HG03575 (cell line): ENCODE data around the gene SNX30.

Source experiments
- ATAC-seq: cut with Tn5 transposase; IDR thresholded peaks from one replicate; pipeline ENCODE4 v1.9.1; 2021; ENCODE audit not compliant: unreplicated experiment, insufficient number of reproducible peaks, low FRiP score; ENCODE audit errors: extremely low read depth

Gene SNX30

DNA sequence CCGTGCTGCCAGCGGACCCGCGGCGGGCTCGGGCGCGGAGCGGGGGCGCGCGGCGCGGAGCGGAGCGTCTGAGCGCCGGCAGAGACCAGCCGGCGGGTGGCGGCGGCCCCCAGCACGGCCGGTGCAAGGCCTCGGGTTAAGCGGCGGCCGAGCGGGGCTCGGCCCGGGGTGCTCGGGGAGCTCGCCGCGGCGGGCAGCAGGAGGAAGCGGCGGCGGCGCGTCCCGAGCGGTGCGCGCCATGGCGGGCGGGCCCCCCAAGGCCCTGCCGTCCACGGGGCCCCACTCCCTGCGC lies 150 bp downstream of the SNX30 start:
- ATAC-seq = no peak

DNA sequence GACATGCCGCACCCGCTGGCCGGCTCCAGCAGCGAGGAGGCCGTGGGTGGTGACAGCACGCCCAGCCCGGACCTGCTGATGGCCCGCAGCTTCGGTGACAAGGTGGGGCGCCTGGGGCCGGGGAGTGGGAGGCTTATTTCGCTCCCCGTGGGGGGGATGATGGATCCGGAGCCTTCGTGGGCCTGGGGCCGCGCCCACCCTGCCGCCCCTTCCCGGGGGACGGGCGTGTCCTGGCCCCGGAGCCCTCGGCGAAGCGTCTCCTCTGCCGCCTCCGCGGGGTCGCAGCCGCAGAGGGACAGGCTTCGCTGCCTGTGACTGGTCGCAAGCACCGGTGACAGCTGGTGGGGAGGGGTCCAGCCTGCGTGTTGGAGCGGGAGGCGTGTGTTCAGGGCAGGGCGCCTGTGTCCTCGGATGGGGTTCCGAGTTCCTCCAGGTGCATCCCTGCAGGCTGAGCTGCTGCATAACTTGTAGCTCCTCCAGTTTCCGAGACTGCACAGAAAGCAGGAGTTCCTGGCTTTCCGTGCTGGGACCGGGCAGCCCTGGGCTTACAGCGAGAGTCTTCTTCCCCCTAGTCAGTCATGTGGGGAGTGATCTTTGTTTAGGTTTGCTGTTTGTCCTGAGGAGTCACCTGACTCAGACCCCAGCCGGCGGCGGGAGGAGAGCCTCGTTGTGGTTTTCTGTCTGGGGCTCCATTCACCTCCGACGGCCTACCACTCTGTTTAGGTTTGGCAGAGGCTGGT lies 666 bp downstream of the SNX30 start:
- ATAC-seq = no peak

DNA sequence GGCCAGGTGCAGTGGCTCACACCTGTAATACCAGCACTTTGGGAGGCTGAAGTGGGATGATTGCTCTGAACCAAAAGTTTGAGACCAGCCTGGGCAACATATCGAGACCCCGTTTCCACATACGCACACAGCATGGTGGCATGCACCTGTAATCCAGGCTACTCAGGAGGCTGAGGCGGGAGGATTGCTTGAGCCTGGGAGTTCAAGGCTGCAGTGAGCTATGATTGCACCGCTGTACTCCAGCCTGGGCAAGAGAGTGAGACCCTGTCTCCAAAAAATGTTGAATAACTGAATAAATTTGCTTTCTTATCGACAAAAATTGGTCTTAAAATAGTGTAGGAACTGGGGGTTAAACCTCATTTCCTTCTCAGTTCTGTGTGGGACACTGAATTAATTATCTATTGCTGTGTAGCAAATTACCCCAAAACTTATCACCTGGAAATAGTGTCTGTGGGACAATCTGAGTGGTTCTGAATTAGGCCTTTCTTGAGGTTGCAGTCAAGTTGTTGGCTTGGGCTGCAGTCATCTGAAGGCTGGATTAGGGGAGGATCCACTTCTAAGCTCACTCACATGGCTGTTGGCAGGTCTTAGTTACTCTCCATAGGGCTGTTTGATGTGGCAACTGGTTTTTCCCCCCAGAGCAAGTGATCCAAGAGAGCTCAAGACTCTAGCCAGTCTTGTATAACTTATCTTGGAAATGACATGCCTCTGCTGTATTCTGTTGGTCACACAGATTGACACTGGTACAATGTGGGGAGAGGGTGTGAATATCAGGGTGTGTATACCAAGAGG lies 2.0 kb downstream of the SNX30 start:
- no peak for ATAC-seq

DNA sequence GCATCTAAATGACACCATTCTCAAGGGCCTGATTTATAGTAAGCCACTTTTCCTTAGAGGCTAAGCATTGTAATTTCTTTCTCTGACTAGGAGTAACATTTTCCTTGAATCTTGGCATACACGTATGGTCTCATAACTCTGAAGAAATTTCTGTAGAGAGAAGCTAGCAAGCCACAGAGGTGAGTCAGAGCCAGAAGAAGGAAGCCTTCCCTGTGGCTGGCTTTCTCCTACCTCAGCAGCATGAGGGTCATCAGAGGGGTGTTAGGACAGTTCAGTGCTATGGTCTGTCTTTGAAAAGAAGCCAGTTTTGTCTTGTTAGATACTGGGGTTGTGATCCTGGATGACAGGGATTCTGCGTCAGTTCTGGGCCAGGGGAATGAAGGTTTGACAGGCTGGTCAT lies 3.2 kb downstream of the SNX30 start:
- ATAC-seq = no peak

GRCh38 chr9:112754578-112754977 lies 4.0 kb downstream of the SNX30 start:
- no peak for ATAC-seq

GRCh38 chr9:112755016-112755427 lies 4.5 kb downstream of the SNX30 start:
- no peak for ATAC-seq

DNA sequence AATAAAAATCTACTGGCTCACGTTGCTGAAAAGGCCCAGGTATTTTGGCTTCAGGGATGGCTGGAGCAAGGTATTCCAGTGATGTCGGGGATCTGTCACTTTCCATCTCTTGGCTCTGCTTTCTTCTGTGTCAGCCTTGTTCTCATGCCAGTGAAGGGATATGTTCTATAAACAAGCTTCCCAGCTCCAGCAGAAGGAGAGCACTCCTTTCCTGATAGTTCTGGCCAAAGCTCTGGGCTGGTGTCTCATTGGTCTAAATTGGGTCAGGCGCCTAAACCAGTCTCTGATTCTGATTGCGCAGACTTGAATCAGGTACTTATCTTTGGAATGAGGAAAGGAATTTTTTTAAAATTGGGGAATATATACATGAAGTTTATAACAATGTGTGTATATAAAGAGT lies 5.1 kb downstream of the SNX30 start:
- no peak for ATAC-seq

GRCh38 chr9:112757282-112757883 lies 6.8 kb downstream of the SNX30 start:
- ATAC-seq = no peak

- no peak for ATAC-seq
These were observed 7.4 kb downstream of the SNX30 start for GRCh38 chr9:112757940-112758339.

- ATAC-seq = no peak
These were observed 10.3 kb downstream of the SNX30 start for GRCh38 chr9:112760821-112761220.

DNA sequence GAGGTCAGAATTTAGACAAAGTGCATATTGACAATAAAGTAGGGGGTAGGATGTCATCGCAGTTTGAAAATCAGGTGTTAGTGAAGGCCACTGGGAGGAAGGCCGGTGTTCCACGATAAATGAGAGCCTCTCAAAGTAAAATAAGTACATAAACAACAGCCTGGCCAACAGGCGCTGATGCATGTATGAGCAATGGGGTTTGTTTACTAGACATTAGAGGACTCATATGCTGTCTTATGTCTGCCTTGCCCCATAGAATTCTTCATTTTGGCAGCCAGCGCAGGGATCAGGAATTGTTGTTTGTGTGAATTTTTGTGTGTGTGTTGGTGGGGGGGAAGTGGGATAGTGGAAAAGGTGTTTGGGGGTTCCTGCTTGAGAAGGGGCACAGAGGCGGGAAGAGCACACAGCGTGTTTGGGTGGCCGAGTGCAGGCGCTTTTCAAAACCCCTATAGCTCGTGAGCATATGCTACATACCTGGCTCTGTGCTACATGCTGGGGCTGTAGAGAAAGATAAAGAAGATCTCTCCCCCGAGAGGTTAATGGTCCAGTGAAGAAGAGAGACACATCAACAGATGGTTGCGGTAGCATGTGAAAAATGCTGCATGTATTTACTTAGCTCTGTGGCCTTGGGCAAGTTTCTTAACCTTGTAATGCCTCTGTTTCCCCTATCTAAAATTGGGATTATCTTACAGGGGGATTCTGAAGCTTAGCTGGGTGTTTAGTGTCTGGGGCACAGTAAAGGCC lies 11.5 kb downstream of the SNX30 start:
- no peak for ATAC-seq

GRCh38 chr9:112762726-112763518 lies 12.4 kb downstream of the SNX30 start:
- no peak for ATAC-seq

GRCh38 chr9:112764344-112764743 lies 13.8 kb downstream of the SNX30 start:
- no peak for ATAC-seq

GRCh38 chr9:112764837-112765236 lies 14.3 kb downstream of the SNX30 start:
- no peak for ATAC-seq

DNA sequence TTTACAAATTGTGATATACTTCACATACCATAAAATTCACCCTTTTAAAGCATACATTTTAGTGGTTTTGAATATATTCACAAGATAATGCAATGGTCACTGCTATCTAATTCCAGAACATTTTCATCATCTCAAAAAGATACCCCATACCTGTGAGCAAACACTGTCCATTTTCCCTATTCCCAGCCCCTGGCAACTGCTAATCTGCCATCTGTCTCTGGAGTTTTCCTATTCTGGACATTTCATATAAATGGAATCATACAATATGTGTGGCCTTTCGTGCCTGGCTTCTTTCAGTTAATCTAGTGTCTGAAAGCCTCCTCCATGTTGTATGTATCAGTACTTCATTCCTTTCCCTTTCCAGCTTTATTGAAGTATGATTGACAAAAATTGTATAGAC lies 14.7 kb downstream of the SNX30 start:
- ATAC-seq = no peak

- no peak for ATAC-seq
These were observed 21.0 kb downstream of the SNX30 start for GRCh38 chr9:112771359-112772214.

DNA sequence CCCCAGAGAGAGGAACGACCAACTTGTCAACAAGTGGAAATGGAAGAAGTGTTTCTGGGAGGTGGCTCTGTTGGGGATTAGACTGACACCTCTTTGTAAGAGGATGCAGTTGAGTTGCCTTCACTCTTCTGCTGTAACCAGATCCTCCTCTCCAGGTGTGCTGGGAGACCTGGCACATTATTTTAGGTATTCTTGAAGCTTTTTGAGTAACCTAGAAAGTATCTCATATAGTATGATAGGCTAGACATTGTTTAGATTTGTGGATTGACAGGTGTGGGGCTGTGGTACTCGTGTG lies 21.6 kb downstream of the SNX30 start:
- ATAC-seq = no peak

DNA sequence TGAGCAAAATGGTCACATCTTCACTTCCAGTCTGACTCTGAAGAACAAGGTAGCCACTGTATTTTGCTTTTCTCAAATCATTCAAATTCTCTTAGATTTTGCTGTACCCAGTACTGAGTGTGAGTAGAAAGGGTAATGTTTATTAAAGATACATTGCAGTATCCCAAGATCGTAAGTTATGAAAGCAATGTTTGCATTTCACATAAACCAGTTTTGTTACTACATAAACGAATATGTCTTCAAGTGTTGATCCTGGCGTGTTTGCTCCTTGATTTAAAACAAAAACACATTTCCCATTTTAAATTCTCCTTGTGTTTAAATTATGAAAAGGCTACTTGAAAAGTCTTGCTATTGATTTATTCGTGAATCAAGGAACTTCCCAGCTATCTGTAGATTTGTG lies 22.0 kb downstream of the SNX30 start:
- ATAC-seq = no peak
